A673 (cell line): ENCODE results near the gene MED14. TPM values are rescaled to one million over a fixed set of nuclear protein-coding genes. Genes with fewer than 3 reads are reported as not detected.

Experiments
- BruUV-seq: library from RNA; stranded (reverse); fragments of 400-500 nt; replicated peaks from 2 replicates; lab custom pipeline; 2021; lab: Mats Ljungman, UMichigan
- CTCF ChIA-PET: fragments of 300-600 bp; sonication (Branson Sonifier 250); formaldehyde crosslinking; loops from one replicate; lab custom pipeline; 2022; ENCODE audit warnings: antibody characterized with exemption; lab: Charles Lee
- POLR2A ChIA-PET: fragments of 300-600 bp; sonication (Branson Sonifier 250); formaldehyde crosslinking; loops from one replicate; lab custom pipeline; 2022; ENCODE audit warnings: antibody characterized with exemption; ENCODE audit not compliant: low non-redundant PET; lab: Charles Lee
- DNase-seq: peaks from one replicate; pipeline ENCODE4 v3.0.0-alpha.2; 2015; ENCODE audit warnings: low spot score
- H3K27ac ChIP-seq: fragments of 200-600 bp; sonication (generic); 2 replicates; pipeline ENCODE4 v1.5.1; 2016; ENCODE audit warnings: mixed run types, low read depth, mild to moderate bottlenecking, mixed read lengths, antibody characterized with exemption, low read length; ENCODE audit not compliant: poor library complexity, severe bottlenecking
- H3K27me3 ChIP-seq: fragments of 200-600 bp; sonication (generic); replicated peaks from 2 replicates; pipeline ENCODE4 v1.6.1; 2017; ENCODE audit warnings: mixed run types, low read depth, mild to moderate bottlenecking, mixed read lengths, antibody characterized with exemption, low read length; ENCODE audit not compliant: insufficient read depth, poor library complexity
- H3K36me3 ChIP-seq: fragments of 200-600 bp; sonication (generic); 2 replicates; pipeline ENCODE4 v1.6.1; 2016; ENCODE audit warnings: mixed run types, mild to moderate bottlenecking, mixed read lengths, antibody characterized with exemption, low read length; ENCODE audit not compliant: insufficient read depth, poor library complexity, severe bottlenecking
- H3K4me1 ChIP-seq: fragments of 200-600 bp; sonication (generic); 2 replicates; pipeline ENCODE4 v1.6.1; 2017; ENCODE audit warnings: mixed run types, mild to moderate bottlenecking, mixed read lengths, antibody characterized with exemption, low read length; ENCODE audit not compliant: insufficient read depth, poor library complexity, severe bottlenecking
- H3K4me3 ChIP-seq: fragments of 200-600 bp; sonication (generic); 2 replicates; pipeline ENCODE4 v1.5.1; 2016; ENCODE audit warnings: low read depth, mixed run types, mild to moderate bottlenecking, mixed read lengths, low read length; ENCODE audit not compliant: poor library complexity, severe bottlenecking
- H3K9me3 ChIP-seq: fragments of 200-600 bp; sonication (generic); 2 replicates; pipeline ENCODE4 v1.6.1; 2016; ENCODE audit warnings: mixed run types, low read depth, mild to moderate bottlenecking, mixed read lengths, antibody characterized with exemption, low read length; ENCODE audit not compliant: poor library complexity, severe bottlenecking
- EZH2 ChIP-seq: fragments of 200-600 bp; sonication (generic); IDR thresholded peaks from 2 replicates; pipeline ENCODE4 v1.6.1; 2017; ENCODE audit warnings: borderline replicate concordance, low read depth, mild to moderate bottlenecking, mixed read lengths, antibody characterized with exemption, low read length; ENCODE audit not compliant: poor library complexity, severe bottlenecking
- intact Hi-C: fragments of 100-400 bp; cut with micrococcal nuclease; formaldehyde crosslinking; loops from one replicate; pipeline ENCODE4 v1.10.0; 2022; ENCODE audit not compliant: unreplicated experiment
- total RNA-seq: library from RNA; stranded (reverse); gene quantifications from 2 replicates; pipeline ENCODE4 v1.2.3, GENCODE V29; 2021
- TF ChIP-seq, protein P1 (sequence below): fragments of 300-800, 200-600 bp; sonication (generic); conservative IDR thresholded peaks from 2 replicates; pipeline ENCODE4 v1.5.1; 2017; ENCODE audit warnings: low read depth, mild to moderate bottlenecking, antibody characterized with exemption, low read length, moderate library complexity, mixed read lengths

The MED14 gene
- total RNA-seq, 1 experiment from 2014 or later: 59.1 TPM

DNA sequence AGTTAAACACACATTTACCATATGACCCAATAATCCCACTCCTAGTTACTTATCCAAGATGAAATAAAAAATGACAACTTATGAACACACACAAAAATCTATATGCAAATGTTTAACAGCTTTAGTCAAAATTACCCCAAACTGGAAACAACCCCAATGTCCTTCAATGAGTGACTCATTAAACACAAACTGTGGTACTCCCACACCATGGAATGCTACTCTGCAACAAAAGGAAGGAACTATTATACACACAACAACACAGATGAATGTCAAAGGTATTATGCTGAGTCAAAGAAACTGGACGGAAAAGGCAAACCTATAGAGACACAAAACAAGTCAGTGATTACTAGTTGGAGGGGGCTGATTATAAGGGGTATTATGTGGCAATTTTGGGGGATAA, 40.5 kb downstream of the MED14 start:
- no peak overlapping the region for H3K27ac ChIP-seq
- intact Hi-C loops: no loop called here
- TF ChIP-seq EZH2: no peak
- TF ChIP-seq, protein P1, sequence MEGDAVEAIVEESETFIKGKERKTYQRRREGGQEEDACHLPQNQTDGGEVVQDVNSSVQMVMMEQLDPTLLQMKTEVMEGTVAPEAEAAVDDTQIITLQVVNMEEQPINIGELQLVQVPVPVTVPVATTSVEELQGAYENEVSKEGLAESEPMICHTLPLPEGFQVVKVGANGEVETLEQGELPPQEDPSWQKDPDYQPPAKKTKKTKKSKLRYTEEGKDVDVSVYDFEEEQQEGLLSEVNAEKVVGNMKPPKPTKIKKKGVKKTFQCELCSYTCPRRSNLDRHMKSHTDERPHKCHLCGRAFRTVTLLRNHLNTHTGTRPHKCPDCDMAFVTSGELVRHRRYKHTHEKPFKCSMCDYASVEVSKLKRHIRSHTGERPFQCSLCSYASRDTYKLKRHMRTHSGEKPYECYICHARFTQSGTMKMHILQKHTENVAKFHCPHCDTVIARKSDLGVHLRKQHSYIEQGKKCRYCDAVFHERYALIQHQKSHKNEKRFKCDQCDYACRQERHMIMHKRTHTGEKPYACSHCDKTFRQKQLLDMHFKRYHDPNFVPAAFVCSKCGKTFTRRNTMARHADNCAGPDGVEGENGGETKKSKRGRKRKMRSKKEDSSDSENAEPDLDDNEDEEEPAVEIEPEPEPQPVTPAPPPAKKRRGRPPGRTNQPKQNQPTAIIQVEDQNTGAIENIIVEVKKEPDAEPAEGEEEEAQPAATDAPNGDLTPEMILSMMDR: no peak
- no peaks in the 10 kb centered on the region for H3K27me3 ChIP-seq
- ChIA-PET CTCF (no interaction called here), POLR2A (no interaction called here)
- DNase-seq: no peak
- H3K36me3 ChIP-seq: peaks cover 16% of the 10 kb centered on the region
- peaks cover 5% of the 10 kb centered on the region for H3K9me3 ChIP-seq
- no peaks in the 10 kb centered on the region for H3K4me1 ChIP-seq
- BruUV-seq: no TSS peak
- H3K4me3 ChIP-seq: no peak overlapping the region

DNA sequence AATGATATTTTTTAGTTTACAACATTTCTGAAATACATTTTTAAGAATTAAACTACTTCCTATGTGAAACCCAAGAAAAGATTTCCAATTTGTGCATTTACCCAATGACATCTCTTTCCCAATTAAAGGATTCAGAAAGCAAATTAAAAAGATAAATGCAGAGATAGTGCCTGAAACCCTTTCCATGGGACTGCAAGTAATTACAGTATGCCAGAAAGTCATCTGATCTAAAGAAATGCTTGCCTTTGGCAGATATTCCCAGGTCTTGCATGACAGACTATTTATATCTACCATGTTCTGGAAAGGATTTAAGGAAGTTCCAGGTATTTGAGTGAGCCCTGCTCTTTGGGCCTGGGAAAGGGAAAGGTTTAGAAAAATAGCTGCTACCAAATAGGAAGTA, 46.4 kb downstream of the MED14 start:
- intact Hi-C loops: no loop called here
- no peak for DNase-seq
- H3K4me1 ChIP-seq: no peaks in the 10 kb centered on the region
- peaks cover 7% of the 10 kb centered on the region for H3K36me3 ChIP-seq
- no peak overlapping the region for H3K27ac ChIP-seq
- no TSS peak for BruUV-seq
- POLR2A ChIA-PET: no interaction called here
- TF ChIP-seq, protein P1: no peak
- no peak for TF ChIP-seq EZH2
- CTCF ChIA-PET: no interaction called here
- no peak overlapping the region for H3K4me3 ChIP-seq
- no peaks in the 10 kb centered on the region for H3K27me3 ChIP-seq
- no peaks in the 10 kb centered on the region for H3K9me3 ChIP-seq

DNA sequence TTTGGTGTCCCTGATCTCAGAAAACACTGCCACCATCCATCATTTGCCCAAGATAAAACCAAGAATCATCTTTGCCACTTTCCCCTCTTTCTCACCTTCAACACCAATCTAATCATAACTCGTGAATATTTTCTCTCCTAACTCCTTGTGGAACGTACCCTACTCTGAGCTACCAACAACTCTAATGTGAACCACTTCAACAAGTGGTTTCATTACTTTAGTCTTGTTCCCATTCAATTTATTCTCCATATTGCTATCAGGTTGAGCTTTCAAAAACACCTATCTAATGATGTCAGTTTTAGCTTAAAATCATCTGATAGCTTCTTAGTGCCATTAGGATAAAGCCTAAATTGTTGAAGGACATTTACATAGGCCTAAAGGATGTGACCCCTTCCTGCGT, 48.2 kb downstream of the MED14 start:
- DNase-seq: no peak
- Histone ChIP-seq H3K9me3 (no peaks in the 10 kb centered on the region), H3K4me1 (no peaks in the 10 kb centered on the region), H3K27ac (no peak overlapping the region), H3K4me3 (no peak overlapping the region), H3K36me3 (peaks cover 6% of the 10 kb centered on the region), H3K27me3 (no peaks in the 10 kb centered on the region)
- intact Hi-C loops: no loop called here
- TF ChIP-seq EZH2: no peak
- TF ChIP-seq, protein P1: no peak
- no TSS peak for BruUV-seq
- POLR2A ChIA-PET: no interaction called here
- CTCF ChIA-PET: interaction anchor here (0.6 kb wide), 1 partner anchor 107 kb away, joined by 8 read pairs; no protein-coding TSS in a partner anchor
